Right kidney (tissue), 1 donor: ENCODE results near the gene FAM180A.
"Not testable (repeated sequence)": the region's sequence is repeated elsewhere in the genome, so short reads cannot be mapped to it uniquely, and the experiment has no call there.

Experiments used
- DNase-seq: peaks from one replicate; pipeline ENCODE4 v3.0.0-alpha.2; 2016

The FAM180A gene

DNA sequence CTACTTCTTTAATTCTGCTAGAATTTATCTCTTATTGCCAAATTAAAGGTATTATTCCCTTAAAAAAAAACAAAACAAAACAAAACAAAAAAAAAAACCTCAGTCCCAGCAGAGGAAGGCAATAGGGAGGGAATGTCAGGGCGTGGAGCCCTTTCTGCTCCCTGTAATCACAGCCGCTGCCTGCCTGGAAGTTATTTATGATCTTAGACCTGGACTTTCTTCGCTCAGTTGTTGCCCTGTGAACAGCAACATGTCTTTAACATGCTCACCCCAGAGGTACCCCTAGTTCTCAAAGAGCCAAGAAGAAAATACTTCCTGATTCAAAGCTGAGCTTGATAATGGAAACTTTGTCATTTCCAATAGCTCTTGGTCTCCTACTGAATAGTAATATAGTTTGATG is 7.7 kb downstream of the FAM180A start:
- no peak for DNase-seq

DNA sequence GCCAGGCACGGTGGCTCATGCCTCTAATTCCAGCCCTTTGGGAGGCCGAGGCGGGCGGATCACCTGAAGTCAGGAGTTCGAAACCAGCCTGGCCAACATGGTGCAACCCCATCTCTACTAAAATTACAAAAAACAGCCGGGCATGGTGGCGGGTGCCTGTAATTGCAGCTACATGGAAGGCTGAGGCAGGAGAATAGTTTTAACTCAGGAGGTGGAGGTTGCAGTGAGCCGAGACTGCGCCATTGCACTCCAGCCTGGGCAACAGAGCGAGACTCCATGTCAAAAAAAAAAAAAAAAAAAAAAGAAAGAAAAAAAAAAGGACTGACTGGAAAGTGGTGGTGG is 11.3 kb downstream of the FAM180A start:
- not testable (repeated sequence) for DNase-seq

DNA sequence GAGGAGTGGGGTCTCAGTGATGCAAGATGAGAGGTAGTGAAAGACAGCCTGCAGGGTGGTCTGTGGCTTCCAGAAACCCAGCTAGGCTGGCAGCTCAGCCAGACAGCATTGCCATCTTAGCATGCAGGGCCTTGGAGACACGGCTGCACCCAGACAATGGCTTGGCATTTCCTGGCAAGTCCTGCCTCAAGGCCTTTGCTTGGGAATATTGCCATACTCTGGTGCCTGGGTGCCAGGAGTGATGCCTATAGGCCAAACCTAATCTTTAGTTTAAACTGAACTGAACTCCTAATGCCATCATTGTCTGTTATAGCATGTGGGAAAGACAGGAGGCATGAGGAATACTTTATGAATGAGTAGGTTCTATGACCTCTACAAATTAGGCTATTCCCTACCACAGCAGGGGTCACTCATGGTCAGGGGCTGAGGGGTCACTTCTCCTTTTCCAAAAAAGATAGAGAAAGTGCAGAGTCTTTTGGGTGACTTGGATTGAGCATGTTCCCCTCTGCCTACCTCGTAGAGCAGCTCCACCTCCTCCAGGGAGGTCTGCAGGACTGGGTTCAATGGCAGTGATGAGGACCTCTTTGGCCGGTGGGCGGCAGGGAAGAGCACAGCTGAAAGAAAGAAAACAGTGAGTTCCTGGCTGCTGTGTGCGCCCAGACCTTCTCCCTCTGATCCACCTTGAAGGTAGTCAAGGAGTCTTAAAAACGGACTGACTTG is 11.9 kb downstream of the FAM180A start:
- no peak for DNase-seq

DNA sequence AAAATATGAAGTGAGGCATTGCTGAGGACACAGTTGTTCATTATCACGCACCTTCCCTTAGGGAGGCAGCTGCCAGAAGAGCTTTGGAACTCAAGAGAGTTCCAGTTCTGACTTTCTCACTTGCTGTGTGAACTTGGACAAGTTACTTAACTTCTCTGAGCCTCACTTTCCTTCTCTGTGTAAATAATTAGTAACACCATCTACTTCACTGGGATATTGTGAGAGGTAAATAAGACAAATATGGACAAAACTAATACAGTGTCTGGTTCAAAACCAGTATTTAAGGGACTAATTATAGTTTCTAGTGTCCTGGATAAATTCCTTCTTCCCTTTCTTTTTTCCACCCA is 14.3 kb downstream of the FAM180A start:
- no peak for DNase-seq

DNA sequence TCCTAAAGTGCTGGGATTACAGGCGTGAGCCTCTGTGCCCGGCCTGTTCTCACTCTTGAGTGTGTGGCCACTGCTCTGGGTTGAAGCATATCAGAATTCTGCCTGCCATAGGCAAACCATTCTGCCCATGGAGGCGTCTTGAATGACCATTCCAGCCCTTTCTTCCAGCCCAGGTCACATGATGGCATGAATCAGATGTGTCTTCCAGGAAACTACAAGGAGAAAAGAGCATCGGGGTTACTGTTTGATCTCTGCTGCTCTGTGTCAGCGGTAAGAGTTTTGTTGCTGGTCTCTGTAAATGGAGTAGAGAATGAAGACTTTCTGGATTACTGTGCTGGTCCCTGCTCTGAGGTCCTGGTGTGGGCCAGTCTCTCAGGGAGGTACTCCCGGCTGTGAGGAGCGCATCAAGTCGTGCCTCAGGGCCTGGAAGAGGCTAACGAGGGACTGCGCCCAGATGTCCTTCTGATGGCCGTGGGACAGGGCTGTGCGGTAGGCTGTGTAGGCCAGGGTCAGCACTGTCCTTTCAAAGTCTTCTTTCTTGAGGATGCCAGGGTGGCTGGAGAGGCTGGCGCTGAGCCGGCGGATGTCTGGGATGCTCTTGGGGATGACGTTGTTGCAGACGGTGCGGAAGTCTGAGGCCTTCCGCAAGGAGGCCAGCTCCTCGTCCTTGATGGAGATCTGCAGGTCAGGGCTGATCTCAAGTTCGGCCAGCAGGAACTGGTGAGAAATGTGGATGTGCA is 14.8 kb downstream of the FAM180A start:
- DNase-seq, result no peak

DNA sequence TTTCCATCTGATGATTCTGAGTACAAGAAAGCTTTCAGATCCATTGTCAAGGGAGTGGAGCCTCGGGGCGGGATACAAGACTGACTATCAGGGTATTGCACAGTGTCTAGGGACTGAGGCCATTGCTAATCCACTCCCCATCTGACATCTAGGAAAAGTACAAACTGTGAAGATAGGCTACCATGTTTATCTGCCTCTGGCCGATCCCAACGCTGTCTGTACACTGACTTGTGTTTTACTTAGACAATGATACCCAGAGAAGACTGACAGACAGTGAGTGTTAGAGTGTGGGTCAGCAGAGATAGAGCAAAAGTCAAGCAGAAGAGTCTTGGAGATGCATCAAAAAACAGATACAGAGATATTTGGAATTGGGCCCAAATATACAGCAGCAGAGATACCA is 17.5 kb downstream of the FAM180A start:
- no peak for DNase-seq

DNA sequence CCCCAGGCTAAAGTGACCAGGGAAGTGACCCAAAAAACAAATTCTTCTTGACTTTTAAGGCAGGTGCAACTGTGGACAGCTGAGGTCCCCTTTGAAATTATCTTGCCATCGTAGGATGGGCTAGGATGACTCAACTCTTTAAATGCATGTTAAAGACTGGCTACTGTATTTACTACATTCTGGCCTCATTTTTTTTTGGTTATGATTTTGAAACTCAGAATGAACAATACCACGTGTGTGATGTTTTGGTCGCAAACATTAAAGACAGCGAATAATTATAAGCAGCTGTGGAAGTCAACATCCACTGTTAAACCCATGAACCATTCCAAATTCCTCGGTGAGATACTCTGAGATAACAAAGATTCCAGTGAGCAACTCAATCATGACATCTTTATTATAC is 19.4 kb downstream of the FAM180A start:
- no peak for DNase-seq

DNA sequence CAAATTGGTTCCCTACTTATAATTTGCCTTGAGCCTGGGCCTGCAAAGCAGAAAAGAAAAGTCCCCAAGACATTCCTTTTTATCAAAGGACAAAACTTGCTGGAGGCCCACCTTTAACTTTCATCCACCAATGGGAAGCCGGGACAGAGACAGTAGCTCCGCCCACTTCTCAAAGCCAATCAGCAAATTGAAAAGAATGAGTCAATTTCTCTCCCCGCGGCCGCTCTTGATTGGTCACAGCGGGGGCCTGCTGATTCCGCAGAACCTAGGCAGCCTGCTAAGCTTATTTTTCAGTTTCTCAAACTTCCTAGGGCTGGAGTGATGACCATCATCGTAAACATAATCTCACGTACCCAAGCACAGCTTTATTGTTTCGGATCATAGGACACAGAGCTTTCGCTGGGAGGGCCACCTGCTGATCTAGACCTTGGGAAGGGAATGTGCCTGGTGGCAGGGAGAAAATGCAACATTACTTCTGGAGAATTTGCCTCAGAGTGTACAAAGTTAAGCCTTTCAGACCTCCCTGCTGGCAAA is 20.4 kb downstream of the FAM180A start, which contains the start of gene SLC13A4:
TSS of gene SLC13A4 (minus strand) at position 51 of the 534 bp plus-strand sequence. CDS start 690 bp downstream, outside the sequence.
- DNase-seq, result no peak

DNA sequence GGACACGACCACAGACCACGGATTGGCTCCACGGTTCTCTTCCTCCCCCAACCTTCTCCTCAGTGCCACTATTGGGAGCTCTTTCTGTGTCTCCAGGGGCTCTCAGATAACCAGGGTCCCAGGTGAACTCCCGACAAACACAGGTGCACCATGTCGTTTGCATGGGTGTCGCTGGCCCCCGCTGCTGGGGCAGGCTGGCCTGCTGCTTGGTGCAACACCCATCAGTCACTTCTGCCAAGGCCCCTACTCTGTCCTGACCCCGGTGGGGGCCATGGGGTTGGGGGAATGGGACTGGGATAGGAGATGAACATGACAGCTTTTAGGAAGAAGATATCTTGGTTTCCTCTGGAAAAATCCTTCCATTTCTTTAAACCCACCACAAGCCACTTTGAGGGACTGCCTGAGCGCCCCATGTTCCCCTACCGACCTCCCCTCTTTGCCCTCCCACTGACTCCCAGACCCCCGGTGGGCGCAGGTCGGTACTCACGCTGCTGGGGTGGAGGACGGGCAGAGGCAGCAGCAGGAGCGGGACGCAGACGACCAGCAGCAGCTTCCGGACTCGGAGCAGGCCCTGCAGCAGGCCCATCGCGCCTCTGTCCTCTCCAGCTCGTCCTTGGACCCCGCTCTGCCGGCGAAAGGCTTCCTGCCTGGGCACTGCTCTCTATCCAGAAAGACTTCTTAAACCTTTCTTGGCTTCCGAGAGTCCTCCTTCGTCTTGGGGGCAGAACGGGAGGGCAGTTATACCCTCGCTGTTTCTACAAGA is 21.5 kb downstream of the FAM180A start:
- DNase-seq, result no peak

DNA sequence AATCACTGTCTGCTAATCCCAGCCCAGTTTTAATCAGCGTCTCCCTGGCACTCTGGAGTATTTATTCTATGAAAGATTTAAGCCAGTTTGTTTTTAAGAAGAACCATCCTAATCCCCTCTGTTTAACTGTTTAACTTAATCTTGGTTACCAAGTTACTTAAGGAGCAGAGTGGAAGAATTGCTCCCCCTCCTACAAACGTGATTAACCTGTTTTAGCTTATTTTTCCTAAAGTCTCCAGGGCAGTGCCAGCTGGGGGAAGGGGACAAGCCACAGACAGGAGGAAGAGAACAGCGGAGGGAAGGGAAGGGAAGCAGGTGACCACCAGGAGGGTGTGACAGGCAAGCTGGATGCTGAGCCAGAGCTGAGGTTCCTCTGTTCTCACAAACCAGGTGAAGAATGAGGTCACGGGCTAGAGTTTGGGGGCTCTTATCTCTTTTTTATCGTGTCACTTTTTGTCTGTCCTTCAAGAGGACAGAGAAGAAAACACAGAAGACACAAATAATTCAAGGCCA is 22.3 kb downstream of the FAM180A start:
- DNase-seq, result no peak

DNA sequence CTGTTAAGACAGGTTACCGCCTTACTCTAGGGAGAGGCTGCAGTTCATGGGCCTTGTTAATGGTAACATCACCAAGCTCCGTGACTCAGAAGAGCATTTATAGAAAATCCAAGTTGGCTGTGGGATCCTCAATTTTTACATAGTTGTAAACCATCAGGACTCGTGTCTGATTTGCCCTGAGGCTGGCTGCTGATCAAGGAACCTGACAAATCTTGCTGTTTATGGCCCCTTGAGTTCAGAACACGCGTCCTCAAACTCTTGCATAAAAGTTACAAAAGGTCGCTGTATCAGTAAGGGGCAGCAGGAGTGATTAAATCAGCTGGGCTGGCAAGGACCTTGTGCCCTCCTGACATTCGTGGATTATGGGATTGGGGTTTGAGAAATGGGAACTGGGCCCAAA is 25.2 kb downstream of the FAM180A start:
- DNase-seq, result no peak

DNA sequence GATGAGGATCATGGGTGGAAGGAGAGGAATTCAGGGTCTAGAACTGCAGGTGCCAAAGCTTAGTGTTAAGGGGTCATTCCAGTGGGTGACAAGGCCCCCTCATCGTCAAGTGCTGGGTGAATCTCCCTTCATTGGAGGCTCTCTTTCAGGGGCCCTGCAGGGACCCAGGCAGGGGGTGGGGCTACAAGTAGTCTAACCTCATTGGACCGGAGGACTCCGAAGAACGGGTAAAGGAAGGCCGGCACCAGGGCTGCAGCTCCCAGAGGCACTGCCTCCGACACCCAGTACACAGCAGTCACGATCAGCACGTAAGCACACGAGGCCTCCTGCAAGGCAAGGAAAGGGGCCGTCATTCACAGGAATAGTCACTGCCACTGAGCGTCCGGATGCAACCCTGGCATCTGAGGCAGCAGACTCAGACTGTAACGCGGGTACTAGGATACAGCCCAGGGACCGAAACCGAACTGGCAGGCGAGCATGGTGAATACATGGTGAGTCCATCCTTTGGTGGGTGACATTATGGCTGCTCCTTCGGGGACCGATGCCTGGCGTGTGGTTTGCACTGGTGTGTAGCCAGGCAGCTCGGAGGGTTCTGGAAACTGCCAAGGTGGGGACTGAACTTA is 27.3 kb downstream of the FAM180A start:
- DNase-seq, result no peak

DNA sequence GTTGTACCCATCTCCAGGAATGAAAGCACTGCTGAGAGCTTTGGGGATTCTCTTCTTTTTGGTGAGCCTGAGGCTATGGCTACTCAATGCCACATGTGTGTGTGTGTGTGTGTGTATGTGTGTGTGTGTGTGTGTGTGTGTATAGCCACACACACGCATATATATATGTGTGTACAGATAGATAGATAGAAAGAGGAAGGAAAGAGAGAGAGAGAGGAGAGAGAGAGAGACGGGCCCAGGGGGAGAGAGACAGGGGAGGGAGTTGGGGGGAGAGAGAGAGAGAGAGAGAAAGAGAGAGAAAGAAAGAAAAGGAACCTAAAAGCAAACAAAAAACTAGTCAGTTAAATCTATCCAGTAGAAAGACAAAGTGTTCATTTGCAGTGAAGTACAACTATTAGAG is 28.9 kb downstream of the FAM180A start:
- DNase-seq, result no peak

DNA sequence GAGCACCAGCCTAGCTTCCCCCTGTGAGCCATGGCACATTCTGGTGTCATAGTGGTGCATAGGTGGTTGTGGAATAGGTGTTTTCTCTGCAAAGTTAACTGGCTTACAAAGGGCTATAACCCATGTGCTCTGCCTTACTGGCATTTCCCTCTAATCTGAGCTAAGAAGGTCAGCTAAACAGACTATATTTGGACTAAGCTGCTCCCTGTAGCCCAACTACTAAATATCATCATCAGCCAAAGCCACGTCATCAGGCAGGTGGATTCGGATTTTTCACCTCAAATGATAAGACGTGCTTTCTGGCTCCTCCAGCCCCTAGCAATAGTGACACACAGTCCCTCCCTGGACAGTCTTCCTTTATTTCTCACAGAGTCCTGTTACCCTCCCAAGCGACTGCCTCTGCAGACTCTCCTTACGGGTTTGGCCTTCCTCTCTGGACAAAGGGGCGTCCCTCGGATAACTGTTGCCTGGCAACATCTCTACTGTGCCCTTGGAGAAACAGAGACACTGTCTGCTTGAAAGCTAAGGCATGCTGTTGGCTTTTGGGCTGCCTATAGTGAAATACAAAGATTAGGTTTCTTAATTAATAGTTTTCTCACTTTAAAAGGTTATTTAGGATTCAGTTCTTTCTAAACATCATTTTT is 29.7 kb downstream of the FAM180A start:
- DNase-seq, result no peak

DNA sequence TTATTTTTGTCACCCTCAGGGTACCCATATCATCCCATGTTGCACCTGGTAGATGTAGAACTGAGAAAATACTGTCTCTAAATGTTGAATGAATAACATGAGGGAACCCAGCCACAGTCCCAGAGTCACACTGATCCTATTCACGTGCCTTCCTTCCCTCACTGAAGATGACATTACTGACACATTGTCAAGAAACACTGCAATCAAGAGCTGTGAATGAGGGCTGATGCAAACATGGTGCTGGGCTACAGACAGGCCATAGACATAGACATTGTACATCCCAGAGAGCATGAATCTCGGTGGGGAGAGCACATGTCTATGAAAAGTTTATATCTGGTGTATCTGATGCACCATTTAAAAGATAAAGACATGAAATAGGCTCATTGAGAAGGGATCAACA is 30.4 kb downstream of the FAM180A start:
- DNase-seq, result no peak

DNA sequence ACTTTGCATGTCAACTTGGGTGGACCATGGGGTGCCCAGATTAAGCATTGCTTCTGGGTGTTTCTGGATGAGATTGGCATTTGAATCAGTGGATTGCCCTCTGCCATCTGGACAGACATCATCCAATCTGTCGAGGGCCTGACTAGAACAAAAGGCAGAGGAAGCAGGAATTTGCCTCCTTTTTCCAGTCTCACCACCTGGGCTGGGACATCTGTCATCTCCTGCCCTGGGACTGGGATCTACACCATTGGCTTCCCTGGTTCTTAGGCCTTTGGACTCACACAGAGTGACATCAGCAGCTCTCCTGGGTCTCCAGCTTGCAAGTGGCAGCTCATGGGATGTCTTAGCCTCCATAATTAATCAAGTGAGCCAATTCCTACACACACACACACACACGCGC is 30.9 kb downstream of the FAM180A start:
- no peak for DNase-seq

DNA sequence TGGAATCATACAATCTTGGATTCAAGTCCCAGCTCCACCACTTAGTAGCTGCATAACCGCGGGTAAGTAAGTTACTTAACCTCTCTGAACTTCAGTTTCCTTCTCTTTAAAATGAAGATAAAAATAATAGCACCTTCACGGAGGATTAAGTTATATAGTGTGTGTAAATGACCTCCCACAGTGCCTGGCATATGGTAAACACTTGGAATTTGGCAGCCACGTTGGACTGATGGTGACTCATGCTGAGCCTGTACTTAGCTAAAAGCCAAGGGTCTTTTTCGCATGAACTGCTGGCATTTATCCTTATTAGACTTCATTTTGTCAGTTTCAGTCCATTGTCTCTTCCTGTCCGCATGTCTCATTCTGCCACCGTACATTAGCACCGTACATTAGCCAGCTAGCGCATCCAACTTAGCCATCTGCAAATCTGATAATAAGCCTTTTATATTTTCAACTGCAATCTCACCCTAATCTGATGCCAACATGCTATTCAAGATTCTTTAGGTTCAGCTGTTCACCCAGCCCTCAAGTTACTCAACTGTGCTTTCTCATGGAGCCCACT is 31.9 kb downstream of the FAM180A start:
- DNase-seq, result no peak

DNA sequence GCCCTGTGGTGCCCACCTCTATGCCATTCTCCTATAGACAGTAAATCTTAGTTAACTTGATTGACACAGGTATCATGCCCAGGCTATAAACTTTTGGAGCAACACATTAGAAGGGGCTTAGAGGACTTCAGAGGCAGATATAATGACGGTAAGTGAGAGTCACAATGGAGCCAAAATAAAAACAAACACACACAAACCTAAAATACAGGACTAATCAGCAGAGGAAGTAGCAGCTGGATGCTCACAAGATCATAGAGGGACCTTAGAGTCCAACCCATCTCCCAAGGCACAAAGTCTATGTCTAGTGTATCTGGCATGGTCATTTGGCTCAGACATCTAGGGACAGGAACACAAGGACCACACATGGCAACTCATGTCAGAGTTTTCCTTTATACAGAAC is 32.9 kb downstream of the FAM180A start:
- no peak for DNase-seq

DNA sequence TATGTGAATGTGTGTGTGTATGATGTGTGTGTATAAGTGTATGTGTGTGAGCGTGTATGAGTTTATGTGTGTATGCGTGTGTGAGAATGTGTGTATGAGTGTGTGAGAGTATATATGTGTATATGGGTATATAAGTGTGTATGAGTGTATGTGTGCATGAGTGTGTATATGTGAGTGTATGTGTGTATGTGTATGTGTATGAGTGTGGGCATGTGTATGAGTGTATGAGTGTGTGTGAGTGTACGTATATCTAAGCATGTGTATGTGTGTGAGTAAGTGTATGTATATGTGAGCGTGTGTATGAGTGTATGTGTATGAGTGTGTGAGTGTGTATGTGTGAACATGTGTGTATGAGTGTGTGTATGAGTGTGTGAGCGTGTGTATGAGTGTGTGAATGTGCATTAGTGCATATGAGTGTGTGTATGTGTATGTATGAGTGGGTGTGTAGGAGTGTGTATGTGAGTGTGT is 33.5 kb downstream of the FAM180A start:
- DNase-seq, result no peak

DNA sequence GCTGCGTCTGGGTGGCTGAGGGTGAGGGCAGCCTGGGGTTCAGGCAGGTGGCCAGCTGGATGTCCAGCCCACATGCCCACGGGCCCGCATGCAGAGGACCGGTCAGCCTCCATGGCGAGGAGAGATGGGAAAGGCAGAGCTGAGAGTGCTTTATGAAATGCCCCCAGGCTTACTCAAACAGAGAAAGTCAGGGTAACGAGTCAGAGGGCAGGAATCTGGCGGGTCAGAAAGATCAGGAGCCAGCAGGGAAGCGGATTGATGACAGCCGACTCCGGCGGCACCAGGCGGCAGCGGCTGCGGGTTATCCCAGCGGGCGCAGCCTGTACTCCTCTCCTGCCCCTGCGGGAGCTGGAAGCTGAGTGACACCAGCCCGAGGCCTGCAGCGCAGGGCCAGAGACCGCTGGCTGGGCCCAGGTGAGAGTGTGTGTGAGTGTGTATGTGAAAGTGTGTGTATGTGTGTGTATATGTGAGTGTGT is 34.0 kb downstream of the FAM180A start:
- DNase-seq, result no peak

DNA sequence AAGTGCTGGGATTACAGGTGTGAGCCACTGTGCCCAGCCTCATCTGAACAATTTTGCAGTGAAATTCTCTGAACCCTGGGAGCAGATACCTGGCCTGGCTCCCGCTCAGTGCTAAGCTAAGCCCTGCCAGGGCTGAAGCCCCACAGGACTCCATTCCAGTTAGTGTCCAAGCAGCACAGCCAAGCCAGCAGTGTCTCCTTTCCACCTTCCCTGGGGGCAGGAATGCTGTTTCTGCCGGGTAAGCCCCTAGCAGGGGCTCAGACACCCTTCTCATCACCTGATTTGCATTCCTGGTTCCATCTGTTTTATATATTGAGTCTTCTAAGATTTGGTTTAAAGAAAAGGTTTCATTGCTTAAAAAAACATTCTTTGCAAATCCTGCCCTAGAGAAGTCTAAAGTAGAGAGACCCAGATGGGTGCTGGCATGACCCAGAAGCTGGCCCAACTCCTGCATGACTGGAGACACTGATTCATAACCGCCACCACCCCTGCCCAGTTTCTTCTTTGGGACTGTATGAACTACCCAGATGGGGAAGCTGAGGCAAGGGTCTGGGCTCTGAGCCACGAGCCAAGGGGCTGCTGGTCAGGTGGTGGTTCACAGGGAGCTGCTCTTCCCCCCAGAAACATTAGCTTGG is 34.7 kb downstream of the FAM180A start:
- DNase-seq, result no peak
